Endothelial cell of umbilical vein (primary cell): ENCODE measurements around the gene TRAPPC11. TPM values are rescaled to one million over a fixed set of nuclear protein-coding genes. Genes with fewer than 3 reads are reported as not detected.

ENCODE experiments used
- BruUV-seq: library from RNA; stranded (reverse); fragments of 400-500 nt; replicated peaks from 2 replicates; lab custom pipeline; 2021; lab: Mats Ljungman, UMichigan
- CTCF ChIA-PET: fragments of 300-600, 350-600 bp; sonication (Branson Sonifier 250); formaldehyde crosslinking; loops from one replicate; lab custom pipeline; 2021; ENCODE audit warnings: antibody characterized with exemption, inconsistent platforms; lab: Charles Lee
- POLR2A ChIA-PET: fragments of 300-600, 350-600 bp; sonication (Branson Sonifier 250); formaldehyde crosslinking; loops from one replicate; lab custom pipeline; 2021; ENCODE audit warnings: antibody characterized with exemption, inconsistent platforms; lab: Charles Lee
- DNase-seq: peaks from one replicate; pipeline ENCODE4 v3.0.0-alpha.2; 2011; ENCODE audit warnings: low read depth, low spot score
- FAIRE-seq: peaks from 2 replicates; lab custom pipeline; 2011; peaks lifted over from hg19 to GRCh38; lab: Jason Lieb, UNC
- H2AFZ ChIP-seq: 2 replicates; pipeline ENCODE4 v1.6.0; 2012; ENCODE audit warnings: low read depth, low read length, control low read depth, inconsistent platforms
- H3K27ac ChIP-seq: 2 replicates; pipeline ENCODE4 v1.5.1; 2011; ENCODE audit warnings: low read depth, mild to moderate bottlenecking, control low read depth, low read length, moderate library complexity; ENCODE audit not compliant: insufficient read depth
- H3K27me3 ChIP-seq, 2 experiments: 2 replicates each; pipeline versions ENCODE4 v1.6.0 to v1.6.1; 2011; ENCODE audit warnings: low read length in 2 of 2, mixed read lengths in 1 of 2; ENCODE audit not compliant: control insufficient read depth in 2 of 2, insufficient read depth in 2 of 2
- H3K36me3 ChIP-seq, 2 experiments: 2 replicates in 1 of 2; 3 replicates in 1 of 2; pipeline ENCODE4 v1.5.1; 2011; ENCODE audit warnings: low read length in 2 of 2, mild to moderate bottlenecking in 1 of 2, moderate library complexity in 1 of 2; ENCODE audit not compliant: control insufficient read depth in 2 of 2, insufficient read depth in 2 of 2; ENCODE audit errors: extremely low read depth in 1 of 2
- H3K4me1 ChIP-seq: 3 replicates; pipeline ENCODE4 v1.5.1; 2011; ENCODE audit warnings: mild to moderate bottlenecking, low read length; ENCODE audit not compliant: control insufficient read depth, insufficient read depth; ENCODE audit errors: extremely low read depth
- H3K4me2 ChIP-seq: 2 replicates; pipeline ENCODE4 v1.6.1; 2011; ENCODE audit warnings: low read length, control low read depth, mixed read lengths; ENCODE audit not compliant: insufficient read depth
- H3K4me3 ChIP-seq, 3 experiments: fragments of 200-600 bp in 1 of 3; sonication (generic), shearing (Covaris generic) in 1 of 3; replicated peaks in 1 of 3; 2 replicates each; pipeline ENCODE4 v1.5.1; 2011 to 2016; ENCODE audit warnings: control low read depth in 3 of 3, low read length in 3 of 3, mild to moderate bottlenecking in 2 of 3, inconsistent platforms in 1 of 3, low read depth in 1 of 3, moderate library complexity in 1 of 3; ENCODE audit not compliant: insufficient read depth in 1 of 3
- H3K79me2 ChIP-seq: 2 replicates; pipeline ENCODE4 v1.6.0; 2012; ENCODE audit warnings: low read length, inconsistent platforms; ENCODE audit not compliant: control insufficient read depth, insufficient read depth
- H3K9ac ChIP-seq: replicated peaks from 2 replicates; pipeline ENCODE3; 2011; ENCODE audit warnings: low read length, control low read depth; ENCODE audit not compliant: insufficient read depth; ENCODE audit errors: extremely low read depth
- H3K9me1 ChIP-seq: replicated peaks from 3 replicates; pipeline ENCODE4 v1.6.0; 2011; ENCODE audit warnings: mild to moderate bottlenecking, low read length; ENCODE audit not compliant: control insufficient read depth, insufficient read depth; ENCODE audit errors: extremely low read depth
- H3K9me3 ChIP-seq: replicated peaks from 2 replicates; pipeline ENCODE4 v1.5.1; 2012; ENCODE audit warnings: low read length, inconsistent platforms; ENCODE audit not compliant: control insufficient read depth, insufficient read depth
- H4K20me1 ChIP-seq: replicated peaks from 2 replicates; pipeline ENCODE3; 2011; ENCODE audit warnings: mild to moderate bottlenecking, low read length; ENCODE audit not compliant: control insufficient read depth, insufficient read depth; ENCODE audit errors: extremely low read depth
- CTCF ChIP-seq, 2 donors: IDR thresholded peaks; 1 replicate in 1 of 2; 2 replicates in 1 of 2; pipeline ENCODE4 v1.5.1; 2011; ENCODE audit warnings: low read length in 2 of 2, mild to moderate bottlenecking in 2 of 2, moderate library complexity in 2 of 2, control low read depth in 1 of 2, inconsistent platforms in 1 of 2, low read depth in 1 of 2; ENCODE audit not compliant: insufficient read depth in 1 of 2; ENCODE audit errors: extremely low read depth in 1 of 2
- FOS ChIP-seq: IDR thresholded peaks from 2 replicates; pipeline ENCODE4 v1.6.1; 2011; ENCODE audit warnings: mild to moderate bottlenecking, low read length, moderate library complexity, borderline replicate concordance; ENCODE audit not compliant: insufficient read depth
- MAX ChIP-seq: IDR thresholded peaks from 2 replicates; pipeline ENCODE4 v1.6.1; 2011; ENCODE audit not compliant: insufficient read depth, insufficient read length
- dilution Hi-C: fragments of 300-500 bp; cut with MboI; formaldehyde crosslinking; loops from one replicate; pipeline ENCODE4 v1.15.0; 2019; ENCODE audit warnings: low sequenced_read_pairs; ENCODE audit not compliant: extremely low pct_ligation_motif_present
- intact Hi-C: fragments of 100-400 bp; cut with micrococcal nuclease; formaldehyde crosslinking; loops from one replicate; pipeline ENCODE4 v1.10.0; 2022
- polyA plus RNA-seq, 4 experiments: library from polyadenylated mRNA; depleted of rRNA in 3 of 4; stranded (reverse) in 3 of 4; unstranded in 1 of 4; fragments of >200 nt; gene quantifications; 2 replicates each; pipeline versions ENCODE4 v1.2.1 to v1.2.3, GENCODE V29; 2011 to 2012; ENCODE audit warnings: missing spikeins in 1 of 4
- total RNA-seq: library from RNA; stranded (reverse); gene quantifications from 2 replicates; pipeline ENCODE4 v1.2.3, GENCODE V29; 2021

Gene TRAPPC11
- total and polyA plus RNA-seq, 2 donors (not counting 3 experiments of a cell fraction or from before 2014, with no cell fraction given): 21.2 to 32.1 TPM

- CTCF ChIA-PET: no interaction called here
These were observed 40.4 kb upstream of the TRAPPC11 start for GRCh38 chr4:183618681-183619080.

More at GRCh38 chr4:183618681-183619080, 40.4 kb upstream of the TRAPPC11 start:
- FAIRE-seq: no peak
- Histone ChIP-seq H3K4me1 (no peaks in the 10 kb centered on the region), H3K27ac (no peak overlapping the region), H2AFZ (no peak overlapping the region), H4K20me1 (no peaks in the 10 kb centered on the region), H3K9me3 (no peaks in the 10 kb centered on the region), H3K27me3 (no peaks in the 10 kb centered on the region), H3K9me1 (no peaks in the 10 kb centered on the region), H3K4me3 (no peak overlapping the region), H3K79me2 (no peaks in the 10 kb centered on the region), H3K9ac (no peak overlapping the region), H3K36me3 (no peaks in the 10 kb centered on the region), H3K4me2 (no peak overlapping the region)
- dilution Hi-C loops (no loop called here), intact Hi-C loops (no loop called here)
- no TSS peak for BruUV-seq
- no peak for DNase-seq
- TF ChIP-seq FOS (no peak), CTCF (IDR thresholded peaks at IDR 0.05; ENCODE audit: extremely low read depth in 1 of 2, insufficient read depth in 1 of 2, low read depth in 1 of 2, low read length in 2 of 2) (no peak), MAX (no peak)
- POLR2A ChIA-PET: no interaction called here
